ENCODE results near the gene ORM1.

DNA sequence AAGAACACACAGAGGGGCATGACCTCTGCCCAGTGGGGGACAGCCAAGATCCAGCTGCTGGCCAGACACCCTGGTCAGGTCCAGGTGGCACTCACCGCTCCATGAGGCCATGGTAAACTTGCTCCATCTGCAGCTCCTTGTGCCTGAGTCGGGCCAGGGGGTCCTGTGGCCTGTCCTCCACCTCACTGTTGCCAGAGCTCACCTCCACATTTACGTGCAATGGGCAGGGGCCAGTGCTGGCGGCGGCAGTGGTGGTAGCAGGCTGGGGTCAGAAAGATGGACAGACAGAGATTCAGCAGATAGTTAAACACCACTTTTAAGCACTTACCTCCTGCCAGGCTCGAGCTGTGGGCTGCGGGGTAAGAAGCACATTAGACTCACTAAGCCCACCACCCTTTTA, 36.9 kb downstream of the ORM1 start:
- TF ChIP-seq, protein P1, sequence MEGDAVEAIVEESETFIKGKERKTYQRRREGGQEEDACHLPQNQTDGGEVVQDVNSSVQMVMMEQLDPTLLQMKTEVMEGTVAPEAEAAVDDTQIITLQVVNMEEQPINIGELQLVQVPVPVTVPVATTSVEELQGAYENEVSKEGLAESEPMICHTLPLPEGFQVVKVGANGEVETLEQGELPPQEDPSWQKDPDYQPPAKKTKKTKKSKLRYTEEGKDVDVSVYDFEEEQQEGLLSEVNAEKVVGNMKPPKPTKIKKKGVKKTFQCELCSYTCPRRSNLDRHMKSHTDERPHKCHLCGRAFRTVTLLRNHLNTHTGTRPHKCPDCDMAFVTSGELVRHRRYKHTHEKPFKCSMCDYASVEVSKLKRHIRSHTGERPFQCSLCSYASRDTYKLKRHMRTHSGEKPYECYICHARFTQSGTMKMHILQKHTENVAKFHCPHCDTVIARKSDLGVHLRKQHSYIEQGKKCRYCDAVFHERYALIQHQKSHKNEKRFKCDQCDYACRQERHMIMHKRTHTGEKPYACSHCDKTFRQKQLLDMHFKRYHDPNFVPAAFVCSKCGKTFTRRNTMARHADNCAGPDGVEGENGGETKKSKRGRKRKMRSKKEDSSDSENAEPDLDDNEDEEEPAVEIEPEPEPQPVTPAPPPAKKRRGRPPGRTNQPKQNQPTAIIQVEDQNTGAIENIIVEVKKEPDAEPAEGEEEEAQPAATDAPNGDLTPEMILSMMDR (IDR thresholded peaks at IDR 0.05), result no peak
- no peak for TF ChIP-seq POLR2A (IDR thresholded peaks at IDR 0.05)
